HG02938 (cell line): ENCODE measurements around the gene RNF180.
"Not testable (repeated sequence)": the region's sequence is repeated elsewhere in the genome, so short reads cannot be mapped to it uniquely, and the experiment has no call there.

Experiments
- ATAC-seq: cut with Tn5 transposase; IDR thresholded peaks from one replicate; pipeline ENCODE4 v1.9.1; 2021; ENCODE audit warnings: mild to moderate bottlenecking, moderate library complexity; ENCODE audit not compliant: unreplicated experiment

Gene RNF180

GRCh38 chr5:64341340-64341739 is 175.7 kb downstream of the RNF180 start:
- ATAC-seq, result no peak

GRCh38 chr5:64344501-64344900 is 178.9 kb downstream of the RNF180 start:
- ATAC-seq, result no peak

GRCh38 chr5:64347309-64347708 is 181.7 kb downstream of the RNF180 start:
- ATAC-seq, result no peak

GRCh38 chr5:64364426-64364825 is 198.8 kb downstream of the RNF180 start:
- ATAC-seq, result no peak

GRCh38 chr5:64384765-64385164 is 219.1 kb downstream of the RNF180 start:
- ATAC-seq, result peak; percentile 96

- no peak for ATAC-seq
Observed at GRCh38 chr5:64397552-64397951, 231.9 kb downstream of the RNF180 start.

- ATAC-seq, result not testable (repeated sequence)
Observed at GRCh38 chr5:64398735-64399134, 233.1 kb downstream of the RNF180 start.

- not testable (repeated sequence) for ATAC-seq
Observed at GRCh38 chr5:64407103-64407825, 241.6 kb downstream of the RNF180 start.

- ATAC-seq, result no peak
Observed at GRCh38 chr5:64417390-64417789, 251.7 kb downstream of the RNF180 start.

- ATAC-seq, result no peak
Observed at GRCh38 chr5:64418013-64418412, 252.4 kb downstream of the RNF180 start.
